HepG2 (cell line): Measurements from ENCODE around the gene SETD1A. TPM values are rescaled to one million over a fixed set of nuclear protein-coding genes. Genes with fewer than 3 reads are reported as not detected.

Experiments used
- BRCA1 ChIP-seq: sonication (generic); formaldehyde crosslinking; IDR thresholded peaks from 2 replicates; pipeline ENCODE4 v1.4.0; 2020; ENCODE audit warnings: missing genetic modification reagents
- BRD4 ChIP-seq: sonication (generic); formaldehyde crosslinking; IDR thresholded peaks from 2 replicates; pipeline ENCODE4 v1.4.0; 2020; ENCODE audit warnings: missing genetic modification reagents
- CBFB ChIP-seq: sonication (generic); formaldehyde crosslinking; IDR thresholded peaks from 2 replicates; pipeline ENCODE4 v1.4.0; 2020; ENCODE audit warnings: missing genetic modification reagents
- PHF5A ChIP-seq: IDR thresholded peaks from one replicate; pipeline ENCODE4 v1.6.1; 2018; ENCODE audit warnings: low read depth, missing genetic modification reagents; ENCODE audit not compliant: unreplicated experiment
- TEAD2 ChIP-seq: sonication (generic); formaldehyde crosslinking; IDR thresholded peaks from 2 replicates; pipeline ENCODE4 v1.9.0; 2021; ENCODE audit warnings: missing genetic modification reagents
- ZNF44 ChIP-seq: sonication (generic); formaldehyde crosslinking; IDR thresholded peaks from 2 replicates; pipeline ENCODE4 v1.5.1; 2020; ENCODE audit warnings: mild to moderate bottlenecking, missing genetic modification reagents
- ZNF615 ChIP-seq: sonication (generic); formaldehyde crosslinking; IDR thresholded peaks from 2 replicates; pipeline ENCODE4 v1.5.0; 2020; ENCODE audit warnings: mild to moderate bottlenecking, missing genetic modification reagents, borderline replicate concordance
- ZNF775 ChIP-seq: sonication (generic); formaldehyde crosslinking; IDR thresholded peaks from 2 replicates; pipeline ENCODE4 v1.4.0; 2020; ENCODE audit warnings: missing genetic modification reagents, mild to moderate bottlenecking, moderate library complexity, borderline replicate concordance
- ZNF878 ChIP-seq: sonication (generic); formaldehyde crosslinking; IDR thresholded peaks from 2 replicates; pipeline ENCODE4 v1.8.1; 2023; ENCODE audit warnings: mild to moderate bottlenecking, missing genetic modification reagents, moderate library complexity
- polyA plus RNA-seq, 8 experiments: library from polyadenylated mRNA; depleted of rRNA in 3 of 8; stranded (reverse) in 7 of 8; unstranded in 1 of 8; fragments of >200 nt; fragmentation: Illumina TruSeq in 4 of 8; extraction: Trizol in 4 of 8; gene quantifications; 2 replicates each; pipeline versions ENCODE4 v1.2.1 to v1.2.3, GENCODE V29; 2011 to 2016; ENCODE audit warnings: low read depth in 4 of 8, missing spikeins in 1 of 8, mixed read lengths in 1 of 8; ENCODE audit not compliant: insufficient read depth in 1 of 8
- total RNA-seq, 5 experiments: library from RNA; depleted of rRNA; stranded (reverse); fragments of >200 nt; fragmentation: Illumina TruSeq; extraction: Trizol; gene quantifications; 2 replicates each; pipeline ENCODE4 v1.2.3, GENCODE V29; 2016; ENCODE audit warnings: low read depth in 1 of 5
- TF ChIP-seq, protein P1 (sequence below): sonication (generic); formaldehyde crosslinking; IDR thresholded peaks from 2 replicates; pipeline ENCODE4 v1.5.1; 2020; ENCODE audit warnings: mild to moderate bottlenecking, missing genetic modification reagents, borderline replicate concordance

The SETD1A gene
- total and polyA plus RNA-seq, 2 of the 13 experiments (the other 11 are each of a cell fraction or from before 2014, with no cell fraction given) = 3.8 to 5.6 TPM

DNA sequence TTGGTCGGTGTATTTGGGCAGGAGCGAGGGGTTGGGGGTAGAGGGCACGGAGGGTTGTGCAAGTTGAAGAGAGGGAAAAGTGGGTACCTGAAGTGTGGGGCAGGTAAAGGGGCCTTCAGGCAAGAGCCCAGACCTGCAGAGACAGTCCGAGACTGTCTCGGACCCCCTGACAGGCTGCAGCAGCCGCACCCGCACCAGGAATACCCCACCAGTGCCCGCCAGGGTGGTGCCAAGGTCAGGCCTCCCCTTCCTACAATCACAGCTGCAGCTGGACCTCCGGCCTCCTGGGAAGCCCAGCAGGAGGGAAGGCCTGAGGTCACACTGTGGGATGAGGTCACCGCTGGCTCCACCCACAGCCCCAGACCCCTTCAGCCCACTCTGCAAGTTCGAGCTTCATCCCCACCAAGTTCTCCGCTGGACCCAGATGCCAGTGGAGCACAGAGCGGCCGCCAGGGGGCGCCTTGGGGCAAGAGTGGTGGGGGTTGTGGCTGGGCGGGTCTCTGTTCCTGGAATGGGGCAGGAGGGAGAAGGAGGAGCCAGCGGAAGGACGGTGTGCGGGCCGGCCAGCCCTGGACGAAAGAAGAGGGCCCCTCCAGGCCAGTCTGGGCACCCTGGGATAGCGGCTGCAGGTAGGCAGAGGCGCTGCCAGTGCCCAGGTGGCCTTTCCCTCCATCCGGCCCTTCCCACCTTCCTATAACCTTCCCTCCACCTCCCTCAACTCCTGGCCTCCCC is 27.3 kb downstream of the SETD1A start, which contains the start of gene HSD3B7 (continued):
- TF ChIP-seq, protein P1, sequence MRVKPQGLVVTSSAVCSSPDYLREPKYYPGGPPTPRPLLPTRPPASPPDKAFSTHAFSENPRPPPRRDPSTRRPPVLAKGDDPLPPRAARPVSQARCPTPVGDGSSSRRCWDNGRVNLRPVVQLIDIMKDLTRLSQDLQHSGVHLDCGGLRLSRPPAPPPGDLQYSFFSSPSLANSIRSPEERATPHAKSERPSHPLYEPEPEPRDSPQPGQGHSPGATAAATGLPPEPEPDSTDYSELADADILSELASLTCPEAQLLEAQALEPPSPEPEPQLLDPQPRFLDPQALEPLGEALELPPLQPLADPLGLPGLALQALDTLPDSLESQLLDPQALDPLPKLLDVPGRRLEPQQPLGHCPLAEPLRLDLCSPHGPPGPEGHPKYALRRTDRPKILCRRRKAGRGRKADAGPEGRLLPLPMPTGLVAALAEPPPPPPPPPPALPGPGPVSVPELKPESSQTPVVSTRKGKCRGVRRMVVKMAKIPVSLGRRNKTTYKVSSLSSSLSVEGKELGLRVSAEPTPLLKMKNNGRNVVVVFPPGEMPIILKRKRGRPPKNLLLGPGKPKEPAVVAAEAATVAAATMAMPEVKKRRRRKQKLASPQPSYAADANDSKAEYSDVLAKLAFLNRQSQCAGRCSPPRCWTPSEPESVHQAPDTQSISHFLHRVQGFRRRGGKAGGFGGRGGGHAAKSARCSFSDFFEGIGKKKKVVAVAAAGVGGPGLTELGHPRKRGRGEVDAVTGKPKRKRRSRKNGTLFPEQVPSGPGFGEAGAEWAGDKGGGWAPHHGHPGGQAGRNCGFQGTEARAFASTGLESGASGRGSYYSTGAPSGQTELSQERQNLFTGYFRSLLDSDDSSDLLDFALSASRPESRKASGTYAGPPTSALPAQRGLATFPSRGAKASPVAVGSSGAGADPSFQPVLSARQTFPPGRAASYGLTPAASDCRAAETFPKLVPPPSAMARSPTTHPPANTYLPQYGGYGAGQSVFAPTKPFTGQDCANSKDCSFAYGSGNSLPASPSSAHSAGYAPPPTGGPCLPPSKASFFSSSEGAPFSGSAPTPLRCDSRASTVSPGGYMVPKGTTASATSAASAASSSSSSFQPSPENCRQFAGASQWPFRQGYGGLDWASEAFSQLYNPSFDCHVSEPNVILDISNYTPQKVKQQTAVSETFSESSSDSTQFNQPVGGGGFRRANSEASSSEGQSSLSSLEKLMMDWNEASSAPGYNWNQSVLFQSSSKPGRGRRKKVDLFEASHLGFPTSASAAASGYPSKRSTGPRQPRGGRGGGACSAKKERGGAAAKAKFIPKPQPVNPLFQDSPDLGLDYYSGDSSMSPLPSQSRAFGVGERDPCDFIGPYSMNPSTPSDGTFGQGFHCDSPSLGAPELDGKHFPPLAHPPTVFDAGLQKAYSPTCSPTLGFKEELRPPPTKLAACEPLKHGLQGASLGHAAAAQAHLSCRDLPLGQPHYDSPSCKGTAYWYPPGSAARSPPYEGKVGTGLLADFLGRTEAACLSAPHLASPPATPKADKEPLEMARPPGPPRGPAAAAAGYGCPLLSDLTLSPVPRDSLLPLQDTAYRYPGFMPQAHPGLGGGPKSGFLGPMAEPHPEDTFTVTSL = no peak
- no peak for TF ChIP-seq ZNF775
- TF ChIP-seq ZNF878 (CRISPR knock-in tag) = no peak
- no peak for TF ChIP-seq ZNF615 (CRISPR knock-in tag)
- TF ChIP-seq CBFB (CRISPR knock-in tag) = no peak; the same call in none of the 2 replicates
- peak; percentile 21 for TF ChIP-seq PHF5A (CRISPR knock-in tag)
- 0 out of 2 replicates have a peak, but pooled peaks have one; percentile 6 for TF ChIP-seq BRCA1 (CRISPR knock-in tag)
- TF ChIP-seq ZNF44 (CRISPR knock-in tag) = no peak
- TF ChIP-seq TEAD2 (CRISPR knock-in tag) = no peak
- no peak for TF ChIP-seq BRD4 (CRISPR knock-in tag)
